ENCODE data around the gene PAEP. TPM values are rescaled to one million over a fixed set of nuclear protein-coding genes. Genes with fewer than 3 reads are reported as not detected.

The PAEP gene
- total RNA-seq, 1 donor from 2014 or later: not detected

DNA sequence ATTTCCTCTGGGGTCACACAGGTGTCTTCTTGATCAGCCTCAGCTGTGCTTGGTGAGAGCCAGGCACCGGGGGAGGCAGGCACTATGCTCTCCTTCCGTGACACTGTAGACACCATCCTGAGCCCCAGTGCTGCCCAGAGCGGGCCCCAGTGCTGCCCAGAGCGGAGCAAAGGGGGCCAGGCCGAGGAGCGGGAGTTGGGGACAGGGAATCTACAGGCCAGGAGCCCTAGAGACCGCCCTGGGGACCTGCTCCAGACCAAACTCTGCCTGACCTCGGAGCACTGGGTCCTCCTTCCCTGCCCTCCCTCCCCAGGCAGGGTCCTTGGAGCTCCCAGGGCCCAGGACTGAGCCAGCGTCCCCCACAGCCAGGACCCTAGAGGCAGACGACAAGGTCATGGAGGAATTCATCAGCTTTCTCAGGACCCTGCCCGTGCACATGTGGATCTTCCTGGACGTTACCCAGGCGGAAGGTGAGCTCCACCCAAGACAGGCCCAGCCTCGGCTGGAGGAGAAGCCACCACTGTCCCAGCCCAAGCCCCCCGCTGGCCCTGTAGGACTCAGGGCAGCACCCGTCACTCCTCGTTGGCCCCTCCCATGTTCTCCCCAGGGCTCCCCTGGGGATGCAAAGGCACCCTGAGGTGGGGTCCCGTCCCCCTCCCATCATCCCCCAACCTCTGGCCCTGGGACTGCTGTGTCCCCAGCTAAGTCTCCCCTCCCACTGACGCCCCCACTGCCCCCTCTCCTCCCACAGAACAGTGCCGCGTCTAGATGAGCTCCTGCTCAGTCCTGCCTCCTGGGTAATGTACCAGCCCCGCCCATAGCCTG, 30.2 kb downstream of the PAEP start:
- intact Hi-C loops (cut with micrococcal nuclease): no loop called here

DNA sequence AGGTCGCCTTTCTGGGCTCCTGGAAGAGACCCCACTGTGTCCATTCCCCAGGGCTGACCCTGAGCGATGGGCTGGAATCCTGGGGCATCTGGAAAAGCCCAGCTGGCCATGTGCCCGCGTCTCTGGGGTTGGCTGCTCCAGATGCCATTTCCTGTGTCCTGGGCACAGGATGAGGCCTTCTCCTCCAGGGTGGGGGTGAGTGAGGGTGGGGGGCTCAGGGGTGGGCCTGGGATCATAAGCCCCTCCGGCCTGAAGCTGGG, 30.7 kb downstream of the PAEP start:
- intact Hi-C loops (cut with micrococcal nuclease): no loop called here

DNA sequence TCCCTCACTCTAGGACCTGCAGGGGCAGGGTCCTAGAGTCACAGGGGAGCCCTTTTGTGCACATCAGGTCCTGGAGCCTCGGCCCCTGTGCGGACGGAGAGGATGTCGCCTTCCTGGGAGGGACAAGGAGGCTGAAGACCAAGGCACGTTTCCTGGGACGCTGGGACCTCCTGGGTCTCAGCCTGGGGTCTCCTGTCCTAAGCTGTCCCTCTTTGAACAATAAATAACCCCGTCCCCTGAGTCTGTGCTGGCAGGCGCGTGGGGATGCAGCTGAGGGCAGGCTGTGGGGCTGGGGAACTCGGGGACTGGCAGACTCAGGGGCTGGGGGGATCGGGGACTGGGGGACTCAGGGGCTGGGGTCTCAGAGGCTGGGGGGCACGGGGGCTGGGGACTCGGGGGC, 31.1 kb downstream of the PAEP start:
- intact Hi-C loops (cut with micrococcal nuclease): no loop called here

DNA sequence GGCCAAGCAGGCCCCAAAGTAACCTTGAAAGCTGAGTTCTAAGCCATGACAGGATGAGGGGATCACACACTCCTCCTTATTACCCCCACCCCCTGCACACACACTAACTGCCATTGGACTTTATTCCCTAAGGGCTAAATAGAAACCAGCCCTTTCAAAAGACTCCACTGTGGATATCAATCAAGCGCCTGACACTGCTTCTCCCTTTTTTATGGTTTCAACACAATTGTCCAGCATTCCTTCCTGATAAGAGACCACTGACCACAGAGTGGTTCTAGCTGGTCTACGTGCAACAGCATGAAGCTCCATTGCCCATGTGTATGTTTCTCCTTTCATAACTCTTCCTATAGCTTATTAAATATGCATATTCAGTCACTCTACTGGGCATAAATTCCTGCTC, 34.7 kb downstream of the PAEP start:
- intact Hi-C loops (cut with micrococcal nuclease): no loop called here

DNA sequence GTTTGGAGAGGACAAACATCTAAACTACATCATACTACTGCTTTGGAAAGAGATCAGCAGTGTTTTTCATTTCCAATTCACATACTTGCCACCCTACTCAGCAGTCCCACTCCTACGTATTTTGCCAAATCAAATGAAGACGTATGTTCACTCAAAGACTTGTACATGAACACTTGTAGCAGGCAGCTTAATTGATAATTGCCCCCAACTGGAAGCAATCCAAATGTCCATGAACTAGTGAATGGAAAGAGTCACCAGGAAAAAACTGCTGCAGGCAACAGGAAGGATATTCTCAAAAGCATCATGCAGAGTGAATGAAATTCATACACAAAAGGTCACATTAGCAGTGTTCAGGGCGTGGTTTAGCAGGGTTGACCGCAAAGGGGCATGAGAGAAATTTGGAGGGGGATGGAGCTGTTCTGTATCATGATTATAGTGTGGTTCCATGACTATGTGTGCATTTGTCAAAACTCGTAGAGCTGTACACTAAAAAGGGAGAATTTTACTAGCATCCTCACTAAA, 38.8 kb downstream of the PAEP start:
- intact Hi-C loops (cut with micrococcal nuclease): no loop called here

DNA sequence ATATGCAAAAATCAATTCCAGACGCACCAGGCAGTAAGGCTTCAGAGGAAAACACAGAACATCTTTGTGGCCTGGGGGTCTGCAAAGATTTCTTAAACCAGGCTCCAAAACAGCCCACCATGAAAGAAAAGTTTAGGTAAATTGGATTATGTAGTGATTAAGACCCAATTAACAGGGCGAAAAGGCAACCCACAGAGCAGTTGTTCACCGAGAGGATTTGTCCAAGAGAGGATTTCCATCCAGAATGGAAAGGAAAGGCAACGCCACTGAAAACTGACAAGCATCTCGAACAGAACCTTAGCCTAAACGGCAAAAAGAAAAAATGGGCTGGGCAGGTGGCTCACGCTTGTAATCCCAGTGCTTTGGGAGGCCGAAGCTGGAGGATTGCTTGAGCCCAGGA, 40.4 kb downstream of the PAEP start:
- intact Hi-C loops (cut with micrococcal nuclease): no loop called here

DNA sequence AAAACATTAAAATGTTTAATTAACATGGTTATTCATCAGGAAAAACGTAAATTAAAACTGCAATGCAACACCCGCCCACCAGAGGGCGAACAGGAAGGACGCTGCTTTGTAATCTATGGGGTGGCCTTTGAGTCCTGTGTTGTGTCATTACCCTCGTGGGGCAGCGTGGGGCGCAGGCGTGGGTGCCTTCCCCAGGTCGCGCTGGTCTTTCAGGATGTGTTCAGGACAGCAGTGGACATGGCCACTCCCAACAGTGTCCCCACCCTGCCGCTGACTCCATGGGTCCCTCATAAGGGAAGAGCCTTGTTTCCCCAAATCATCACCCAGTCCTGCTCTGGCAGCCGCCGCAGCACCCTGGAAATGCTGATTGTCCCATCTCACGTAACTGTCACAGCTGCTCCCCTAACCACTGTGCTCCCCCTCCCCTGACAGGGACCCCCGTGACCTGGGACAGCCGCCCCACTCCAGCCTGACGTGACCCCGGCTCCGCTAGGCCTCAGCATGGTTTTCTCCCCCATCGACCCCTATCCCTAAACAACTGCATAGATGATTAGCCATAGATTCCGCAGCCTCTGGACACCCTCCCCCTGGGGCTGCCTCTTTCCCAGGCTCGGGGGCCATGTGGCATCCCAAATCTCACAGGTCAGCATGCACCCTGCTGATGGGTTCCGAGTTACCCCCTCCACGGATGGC, 41.4 kb downstream of the PAEP start:
- intact Hi-C loops (cut with micrococcal nuclease): no loop called here

DNA sequence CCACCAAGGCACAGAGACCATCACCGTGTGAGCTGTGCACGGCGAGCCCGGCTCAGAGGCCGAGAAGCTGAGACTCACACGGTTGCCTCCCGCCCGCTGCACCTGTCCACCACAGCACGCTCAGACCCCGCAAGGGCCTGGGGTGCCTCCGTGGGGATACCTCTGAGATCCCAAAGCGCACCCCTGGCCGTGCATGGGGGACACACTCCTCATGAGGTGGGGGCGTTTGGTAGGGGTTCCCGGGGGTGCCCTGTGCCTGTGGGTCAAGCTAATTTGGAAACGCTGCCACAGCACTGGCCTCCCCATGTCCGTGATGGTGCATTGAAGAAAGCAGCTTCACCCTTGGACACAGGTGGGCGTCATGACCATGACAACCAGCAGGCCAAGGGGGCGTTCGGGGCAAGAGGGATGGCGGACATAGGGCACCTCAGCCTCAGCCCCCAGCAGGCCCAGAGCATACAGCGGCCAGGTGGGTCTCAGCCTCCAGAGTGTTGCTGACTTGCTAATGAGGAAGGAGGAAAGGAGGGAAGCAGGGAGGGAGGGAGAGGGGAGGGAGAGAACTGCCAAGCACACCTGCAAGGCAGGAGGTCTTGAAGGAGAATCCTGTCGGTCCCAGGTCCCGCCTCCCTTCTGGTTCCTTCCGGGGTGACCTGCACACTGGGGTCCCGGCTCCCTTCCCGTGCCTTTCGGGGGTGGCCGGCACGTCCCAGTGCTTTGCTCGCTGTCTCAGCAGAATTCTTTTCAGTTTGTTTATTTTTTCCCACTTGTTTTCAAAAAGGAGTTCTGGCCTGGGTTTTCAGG, 43.1 kb downstream of the PAEP start:
- intact Hi-C loops (cut with micrococcal nuclease): no loop called here

DNA sequence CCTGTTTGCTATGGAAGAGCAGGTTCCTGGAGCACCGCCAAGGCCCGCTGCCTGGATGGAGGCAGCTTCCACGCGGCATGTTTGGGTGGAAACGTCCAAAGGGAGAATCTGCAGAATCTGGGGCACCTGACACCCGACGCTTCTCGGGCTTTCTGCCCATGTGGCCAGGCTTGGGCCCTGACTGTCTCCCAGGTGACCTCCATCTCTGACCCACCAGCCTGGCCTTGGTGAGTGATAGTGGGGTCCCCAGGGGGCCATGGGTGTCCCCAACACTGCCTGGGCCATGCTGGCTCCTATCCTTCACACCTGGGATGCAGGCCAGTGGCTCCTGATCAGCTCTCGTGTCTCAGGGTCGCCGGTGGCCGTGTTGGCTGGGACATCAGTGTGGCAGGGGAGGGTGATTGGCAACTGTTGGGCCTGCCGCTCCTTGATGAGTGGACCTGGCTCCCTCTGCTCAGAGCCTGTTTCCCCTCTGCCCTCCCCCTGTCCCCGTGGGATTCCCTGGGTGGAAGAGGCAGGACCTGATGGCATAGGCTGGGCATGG, 43.8 kb downstream of the PAEP start:
- intact Hi-C loops (cut with micrococcal nuclease): no loop called here

DNA sequence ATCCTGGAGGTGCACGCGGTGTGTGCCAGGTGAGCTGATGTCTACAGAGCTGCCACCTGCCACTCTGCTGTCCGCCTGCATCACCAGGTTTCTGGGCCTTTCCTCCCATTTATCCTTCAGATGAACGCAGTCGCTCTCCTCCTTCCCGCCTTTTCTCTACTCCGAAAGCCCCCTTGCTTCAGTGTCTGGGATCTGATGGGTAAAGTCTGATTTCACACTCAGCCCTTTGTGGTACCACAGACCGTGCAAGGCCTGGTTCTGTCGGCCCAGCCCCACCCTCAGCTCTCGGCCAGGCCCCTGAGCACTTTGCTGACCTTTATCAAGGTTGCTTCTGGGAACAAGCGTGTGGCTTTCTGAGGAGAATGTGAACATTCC, 45.3 kb downstream of the PAEP start:
- intact Hi-C loops (cut with micrococcal nuclease): no loop called here

DNA sequence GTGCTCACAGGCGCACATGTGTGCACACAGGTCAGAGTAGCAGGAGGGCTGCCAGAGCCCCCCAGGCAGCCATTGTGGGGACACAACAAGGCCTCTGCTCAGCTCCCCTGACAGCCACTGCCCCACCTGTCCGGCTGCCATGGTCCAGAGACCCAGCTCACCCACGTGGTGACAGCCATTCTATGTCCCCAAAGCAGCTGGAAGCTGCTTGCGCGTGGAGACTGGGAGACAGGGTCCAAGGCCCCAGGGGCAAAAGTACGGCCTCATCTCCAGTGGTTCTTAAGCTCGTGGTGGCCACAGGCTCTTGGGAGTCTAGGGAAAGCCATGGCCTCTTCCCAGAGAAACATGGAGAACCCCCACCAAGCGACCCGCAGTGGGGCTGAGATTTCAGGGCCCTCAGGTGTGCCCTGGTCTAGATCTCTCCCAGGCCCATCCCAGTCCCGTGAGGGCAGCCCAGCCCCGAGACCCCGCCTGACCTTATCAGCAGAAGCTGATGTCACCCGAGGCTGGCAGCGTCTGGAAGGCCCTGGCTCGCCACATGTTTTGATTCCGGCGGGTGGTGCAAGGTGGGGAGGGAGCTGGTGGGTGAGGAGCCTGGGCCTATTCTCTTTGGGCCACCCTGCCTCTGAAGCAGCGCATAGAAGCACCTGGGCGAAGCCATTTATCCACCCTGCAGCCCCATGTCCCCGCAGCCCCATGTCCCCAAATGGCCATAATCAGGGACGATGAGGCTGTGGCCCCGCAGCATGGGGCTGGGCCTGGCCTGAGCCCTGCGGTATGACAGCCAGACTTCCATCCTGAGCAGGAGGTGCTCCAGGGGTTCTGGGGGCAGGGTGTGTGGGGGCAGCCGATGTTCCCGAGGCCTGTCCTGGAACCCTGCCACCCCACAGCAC, 46.1 kb downstream of the PAEP start:
- intact Hi-C loops (cut with micrococcal nuclease): no loop called here

DNA sequence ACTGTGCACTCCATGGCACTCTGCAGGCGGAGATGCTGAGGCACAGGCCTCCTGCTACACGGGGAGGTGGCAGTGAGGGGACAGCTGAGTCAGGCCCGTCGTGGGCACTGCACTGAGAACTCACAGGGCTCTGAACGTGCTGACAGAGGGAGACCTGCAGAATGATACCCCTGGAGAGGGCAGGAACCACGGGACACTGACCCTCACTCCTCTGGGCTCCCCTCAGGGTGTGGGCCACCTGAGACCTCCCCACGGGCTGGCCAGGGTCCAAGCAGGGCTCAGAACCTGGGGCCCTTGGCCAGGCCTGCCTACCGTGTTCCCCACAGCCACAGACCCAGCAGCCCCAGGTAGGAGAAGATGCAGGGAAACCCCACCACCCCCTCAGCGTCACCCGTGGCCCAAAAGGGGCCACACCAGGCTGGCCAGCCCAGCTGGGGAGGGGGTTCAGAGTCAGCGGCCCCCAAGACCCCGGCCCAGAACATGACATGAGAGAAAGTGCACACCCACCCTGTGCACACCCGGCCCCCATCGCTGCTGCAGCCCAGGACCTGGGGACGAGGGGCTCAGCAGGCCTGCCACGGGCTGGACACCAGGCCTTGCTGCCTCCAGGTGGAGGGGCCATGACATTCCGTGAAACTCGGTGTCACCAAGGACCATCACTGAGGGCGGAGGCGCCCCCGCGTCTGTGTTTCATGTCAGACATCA, 46.9 kb downstream of the PAEP start:
- intact Hi-C loops (cut with micrococcal nuclease): no loop called here

DNA sequence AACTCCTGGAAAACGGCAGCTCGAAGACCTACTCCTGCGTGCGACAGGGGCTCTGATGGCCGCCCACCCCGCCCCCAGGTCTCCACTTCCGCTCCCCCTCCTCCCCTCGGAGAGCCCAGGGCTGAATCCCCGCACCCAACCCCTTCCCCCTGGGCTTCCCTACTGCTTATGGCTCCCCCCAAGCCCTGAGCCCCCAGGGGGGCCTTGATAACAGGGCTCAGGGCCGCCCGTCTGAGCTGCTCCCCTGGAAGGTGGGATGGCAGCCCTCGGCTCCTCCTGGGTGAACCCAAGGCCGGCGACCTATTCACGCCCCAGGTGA, 47.4 kb downstream of the PAEP start:
- intact Hi-C loops (cut with micrococcal nuclease): no loop called here

DNA sequence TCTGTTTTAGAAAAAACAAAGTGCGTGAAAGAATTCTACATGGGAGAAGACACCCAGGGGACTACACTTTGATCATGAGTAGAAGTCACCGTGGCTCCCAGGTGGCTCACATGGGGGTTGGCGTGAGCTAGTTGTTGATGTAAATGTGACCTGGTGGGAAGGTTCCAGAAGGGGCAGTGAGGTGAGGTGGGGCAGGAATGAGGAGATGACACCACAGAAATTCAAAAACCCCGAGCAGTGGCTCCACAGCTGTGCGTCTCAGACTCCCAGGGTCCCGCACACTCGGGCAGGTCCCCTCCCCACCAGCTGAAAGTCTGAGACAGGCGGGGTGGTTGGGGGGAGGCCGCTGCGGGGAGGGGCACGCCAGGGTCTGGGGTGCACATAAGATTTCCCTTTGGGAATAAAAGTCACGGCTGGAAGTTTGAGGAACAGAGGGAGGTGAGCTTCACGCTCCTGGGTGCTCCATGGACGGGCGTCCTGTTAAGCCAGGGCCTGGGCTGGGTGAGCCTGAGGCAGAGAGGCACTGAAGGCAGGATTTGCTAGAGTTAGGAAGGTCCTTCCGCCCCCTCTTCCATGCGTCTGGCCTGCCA, 47.9 kb downstream of the PAEP start:
- intact Hi-C loops (cut with micrococcal nuclease): no loop called here

DNA sequence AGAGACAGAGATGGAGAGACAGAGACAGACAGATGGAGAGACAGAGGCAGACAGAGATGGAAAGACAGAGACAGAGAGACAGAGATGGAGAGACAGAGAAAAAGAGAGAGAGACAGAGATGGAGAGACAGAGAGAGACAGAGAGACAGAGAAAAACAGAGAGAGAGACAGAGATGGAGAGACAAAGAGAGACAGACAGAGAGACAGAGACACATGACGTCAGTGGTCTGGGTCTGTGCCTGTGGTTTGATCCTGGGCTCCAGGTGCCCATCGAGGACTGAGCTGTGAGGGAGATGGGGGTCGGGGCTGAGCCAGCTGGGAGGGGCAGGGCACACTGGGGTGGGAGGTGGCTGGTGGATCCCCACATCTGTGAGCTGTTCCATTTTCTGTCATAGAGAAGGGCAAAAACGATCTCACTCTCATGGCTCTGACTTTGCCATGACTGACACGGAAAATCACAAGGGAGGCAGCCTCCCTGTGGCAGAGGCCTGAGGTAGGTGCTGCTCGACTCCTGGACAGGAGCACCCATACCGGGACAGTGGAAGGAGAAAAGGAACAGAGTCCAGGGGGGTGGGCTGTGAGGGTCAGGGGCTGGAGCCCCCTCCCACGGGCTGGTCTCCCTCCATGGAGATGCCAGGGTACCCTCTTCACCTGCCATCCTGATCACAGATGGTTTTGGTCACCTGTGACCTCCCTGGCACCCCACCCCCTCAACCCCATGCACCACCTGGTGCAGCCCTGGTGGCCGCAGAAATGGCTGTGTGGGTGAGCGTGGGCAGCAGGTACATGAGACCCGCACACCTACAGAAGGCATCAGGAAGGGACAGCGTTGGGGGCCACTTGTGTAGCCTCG, 49.0 kb downstream of the PAEP start:
- intact Hi-C loops (cut with micrococcal nuclease): no loop called here

DNA sequence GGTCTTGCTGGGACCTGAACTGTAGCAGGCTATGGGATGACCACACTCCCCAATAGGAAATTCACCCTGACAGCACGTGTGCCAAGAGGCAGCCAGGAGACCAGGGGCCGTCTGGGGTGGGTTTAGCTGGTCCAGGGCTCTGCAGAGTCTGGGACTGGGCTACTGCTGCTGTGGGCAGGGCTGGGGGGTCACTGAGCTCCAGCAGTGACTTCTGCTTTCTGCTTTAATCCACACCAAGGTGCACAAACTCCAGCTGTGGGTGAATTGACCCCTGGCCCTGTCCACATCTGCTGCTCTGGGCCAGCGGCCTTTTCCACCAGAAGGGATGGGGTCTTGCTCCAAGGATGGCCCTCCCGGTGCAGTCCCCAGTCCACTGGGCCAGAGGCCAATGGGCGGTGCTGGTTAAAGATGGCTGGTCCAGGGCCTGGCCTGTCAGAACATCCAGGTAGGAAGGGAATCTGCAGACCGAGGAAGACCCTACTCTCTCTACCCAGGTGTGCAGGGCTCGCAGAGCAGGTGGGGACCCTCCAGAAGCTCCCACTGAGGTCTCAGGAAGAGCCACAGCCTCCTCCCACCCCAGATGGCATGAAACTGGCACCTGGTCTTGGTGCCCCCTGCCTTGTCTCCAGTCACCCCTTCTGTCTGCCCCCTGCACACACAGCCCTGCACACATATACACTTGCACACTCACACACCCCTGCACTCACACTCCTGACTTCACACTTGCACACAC, 49.8 kb downstream of the PAEP start:
- intact Hi-C loops (cut with micrococcal nuclease): no loop called here

DNA sequence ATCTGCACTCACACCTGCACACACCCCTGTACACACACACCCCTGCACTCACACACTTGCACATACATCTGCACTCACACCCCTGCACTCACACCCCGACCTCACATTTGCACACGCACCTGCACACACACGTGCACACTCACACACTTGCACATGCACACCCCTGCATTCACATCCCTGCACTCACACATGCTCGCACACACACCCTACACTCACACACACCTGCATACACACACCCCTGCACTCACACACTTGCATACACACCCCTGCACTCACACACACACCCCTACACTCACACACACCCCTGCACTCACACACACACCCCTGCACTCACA, 50.3 kb downstream of the PAEP start:
- intact Hi-C loops (cut with micrococcal nuclease): no loop called here

DNA sequence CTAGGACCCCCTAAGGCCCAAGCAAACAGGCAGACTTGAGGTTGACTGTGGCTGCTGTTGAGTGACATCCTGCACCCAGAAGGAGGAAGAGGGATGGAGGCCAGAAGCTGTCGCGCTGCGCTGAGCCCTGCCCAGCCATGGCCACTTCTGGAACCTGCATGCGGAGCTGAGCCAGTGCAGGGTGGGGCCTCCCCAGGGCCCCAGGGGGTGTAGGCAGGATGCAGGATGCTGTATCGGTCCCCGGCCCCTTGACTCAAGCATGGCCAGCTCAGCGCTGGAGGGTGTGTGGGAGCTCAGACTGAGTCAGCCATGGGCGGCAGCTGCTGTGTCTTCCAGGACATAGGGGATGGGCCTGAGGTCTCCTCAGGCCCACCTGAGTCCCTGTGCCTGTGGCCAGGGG, 50.9 kb downstream of the PAEP start:
- intact Hi-C loops (cut with micrococcal nuclease): no loop called here
